ENCODE results near the gene AHR.

The AHR gene

DNA sequence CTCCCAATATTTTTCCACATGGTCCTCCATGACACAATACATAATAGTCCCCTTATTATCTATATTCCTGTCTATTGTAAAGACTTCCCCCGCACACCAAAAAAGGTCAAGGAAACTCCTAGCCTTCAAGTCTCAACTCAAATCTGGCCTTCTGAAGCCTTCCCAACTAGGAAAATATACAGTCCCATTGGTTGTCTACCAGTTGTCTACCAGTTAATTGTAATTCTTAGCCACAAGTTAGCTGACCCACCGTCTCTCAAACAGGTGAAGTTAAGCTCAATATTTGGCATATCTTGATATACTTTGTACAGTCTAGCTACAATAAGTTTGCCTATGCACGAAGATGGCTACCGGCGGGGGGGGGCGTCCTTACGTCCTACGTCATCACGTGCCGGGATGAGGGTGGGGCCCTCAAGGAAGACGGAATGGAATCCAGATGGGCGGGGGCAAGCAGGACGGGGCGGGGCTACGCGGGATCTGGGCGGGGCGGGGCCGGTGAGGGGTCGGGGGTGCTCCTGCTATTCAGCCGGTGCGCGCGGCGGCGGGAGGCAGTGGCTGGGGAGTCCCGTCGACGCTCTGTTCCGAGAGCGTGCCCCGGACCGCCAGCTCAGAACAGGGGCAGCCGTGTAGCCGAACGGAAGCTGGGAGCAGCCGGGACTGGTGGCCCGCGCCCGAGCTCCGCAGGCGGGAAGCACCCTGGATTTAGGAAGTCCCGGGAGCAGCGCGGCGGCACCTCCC lies at the start of gene AHR:
TSS of gene AHR (plus strand) at position 551 of the 738 bp plus-strand sequence. CDS start 613 bp downstream, outside the sequence.
- peak within 1 kb of the TSS; percentile 98 for H3K4me3 ChIP-seq (ENCODE audit: low read depth, low read length)
- no peak for TF ChIP-seq CTCF (IDR thresholded peaks at IDR 0.05; ENCODE audit: borderline replicate concordance, insufficient read depth, low read depth, low read length)

DNA sequence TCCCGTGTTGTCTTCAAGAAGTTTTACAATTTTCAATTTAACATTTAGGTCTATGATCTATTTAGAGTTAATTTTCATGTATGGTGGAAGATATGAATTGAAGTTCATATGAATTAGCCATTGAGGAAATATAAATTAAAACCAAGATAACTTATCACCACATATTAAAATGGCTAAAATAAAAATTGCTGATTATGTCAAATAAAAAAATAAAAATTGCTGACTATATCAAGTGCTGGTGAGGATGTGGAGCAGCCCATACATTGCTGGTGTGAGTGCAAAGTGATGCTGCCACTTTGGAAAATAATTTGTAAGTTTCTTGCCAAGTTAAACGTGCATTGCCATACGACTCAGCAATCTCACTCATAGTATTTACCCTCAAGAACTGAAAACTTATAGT lies 44.6 kb upstream of the AHR start:
- H3K4me3 ChIP-seq (ENCODE audit: low read depth, low read length), result no peak overlapping the region
- TF ChIP-seq CTCF (IDR thresholded peaks at IDR 0.05; ENCODE audit: borderline replicate concordance, insufficient read depth, low read depth, low read length), result no peak

DNA sequence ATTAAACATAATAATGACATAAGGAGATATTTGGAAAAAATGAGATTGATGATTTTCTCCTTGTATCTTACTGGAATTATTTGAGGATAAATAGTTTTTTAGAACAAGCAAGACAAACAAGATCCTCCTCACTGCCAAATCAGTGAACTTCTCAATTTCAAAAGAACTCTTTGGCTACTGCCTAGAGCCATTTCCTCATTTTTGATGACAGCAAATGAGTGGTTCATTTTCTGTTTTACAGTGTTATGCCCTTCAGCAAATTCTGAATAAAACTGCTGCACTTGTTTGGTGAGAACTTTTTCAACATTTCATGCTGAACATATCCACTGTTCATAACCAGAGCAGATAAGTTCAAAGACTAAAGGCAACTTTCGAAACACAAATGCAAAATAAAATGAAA lies 42.5 kb upstream of the AHR start:
- no peak for TF ChIP-seq CTCF (IDR thresholded peaks at IDR 0.05; ENCODE audit: borderline replicate concordance, insufficient read depth, low read depth, low read length)
- no peak overlapping the region for H3K4me3 ChIP-seq (ENCODE audit: low read depth, low read length)

GRCh38 chr7:17256375-17256774 lies 42.1 kb upstream of the AHR start:
- no peak for TF ChIP-seq CTCF (IDR thresholded peaks at IDR 0.05; ENCODE audit: borderline replicate concordance, insufficient read depth, low read depth, low read length)
- no peak overlapping the region for H3K4me3 ChIP-seq (ENCODE audit: low read depth, low read length)

- TF ChIP-seq CTCF (IDR thresholded peaks at IDR 0.05; ENCODE audit: borderline replicate concordance, insufficient read depth, low read depth, low read length), result no peak
- H3K4me3 ChIP-seq (ENCODE audit: low read depth, low read length), result no peak overlapping the region
Measured at GRCh38 chr7:17266565-17266964, 31.9 kb upstream of the AHR start.

DNA sequence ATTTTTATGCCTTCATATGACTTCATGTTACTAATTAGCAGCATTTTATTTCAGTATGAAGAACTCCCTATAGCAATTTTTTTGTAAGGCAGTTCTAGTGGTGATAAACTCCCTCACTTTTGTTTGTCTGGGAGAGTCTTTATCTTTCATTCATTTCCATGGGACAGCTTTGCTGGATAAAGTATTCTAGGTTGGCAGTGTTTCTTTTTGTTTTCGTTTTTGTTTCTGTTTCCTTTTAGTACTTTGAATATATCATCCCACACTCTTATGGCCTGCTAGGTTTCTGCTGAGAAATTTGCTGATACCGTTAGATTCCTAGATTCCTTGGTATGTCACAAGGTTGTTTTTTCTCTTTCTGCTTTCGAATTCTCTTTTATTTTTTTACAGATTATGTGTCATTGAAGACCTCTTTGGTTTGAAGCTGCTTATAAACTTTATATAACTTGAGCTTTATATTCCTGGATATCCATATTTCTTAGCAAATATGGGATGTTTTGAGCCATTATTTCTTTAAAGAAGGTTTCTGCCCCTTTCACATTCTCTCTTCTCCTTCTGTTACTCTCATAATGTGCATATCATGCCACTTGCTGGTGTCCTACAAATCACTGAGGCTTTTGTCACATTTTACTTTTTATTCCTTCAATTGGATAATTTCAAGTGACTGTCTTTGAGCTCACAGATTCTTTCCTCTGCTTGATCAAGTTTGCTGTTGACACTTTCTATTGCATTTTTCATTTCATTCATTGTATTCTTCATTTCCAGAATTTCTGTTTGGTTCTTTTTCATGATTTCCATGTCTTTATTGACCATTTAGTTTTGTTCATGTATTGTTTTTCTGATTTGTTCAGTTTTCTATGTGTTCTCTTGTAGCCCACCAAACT lies 28.9 kb upstream of the AHR start:
- no peak overlapping the region for H3K4me3 ChIP-seq (ENCODE audit: low read depth, low read length)
- no peak for TF ChIP-seq CTCF (IDR thresholded peaks at IDR 0.05; ENCODE audit: borderline replicate concordance, insufficient read depth, low read depth, low read length)
